H9 (cell line): Measurements from ENCODE around the gene GFOD2. TPM values are rescaled to one million over a fixed set of nuclear protein-coding genes. Genes with fewer than 3 reads are reported as not detected.

Experiments used
- DNase-seq: peaks from one replicate; pipeline ENCODE4 v3.0.0-alpha.2; 2017
- H2AFZ ChIP-seq: one replicate; pipeline ENCODE4 v1.6.1; 2013; ENCODE audit warnings: mild to moderate bottlenecking, low read length, control low read depth, moderate library complexity
- H2AK5ac ChIP-seq: 2 replicates; pipeline ENCODE4 v1.6.1; 2013; ENCODE audit warnings: low read length, control low read depth, mixed read lengths; ENCODE audit not compliant: insufficient read length
- H2BK120ac ChIP-seq: one replicate; pipeline ENCODE4 v1.6.1; 2013; ENCODE audit warnings: low read depth, mild to moderate bottlenecking, low read length, control low read depth, inconsistent platforms; ENCODE audit not compliant: poor library complexity, severe bottlenecking
- H2BK12ac ChIP-seq: 2 replicates; pipeline ENCODE4 v1.6.1; 2013; ENCODE audit warnings: low read length, control low read depth, mixed read lengths, low read depth; ENCODE audit not compliant: insufficient read length
- H2BK15ac ChIP-seq: 2 replicates; pipeline ENCODE4 v1.6.1; 2013; ENCODE audit warnings: low read depth, low read length, control low read depth
- H2BK20ac ChIP-seq: one replicate; pipeline ENCODE4 v1.6.1; 2013; ENCODE audit warnings: low read depth, mild to moderate bottlenecking, low read length, control low read depth, inconsistent platforms; ENCODE audit not compliant: poor library complexity, severe bottlenecking
- H2BK5ac ChIP-seq: 2 replicates; pipeline ENCODE4 v1.6.1; 2013; ENCODE audit warnings: low read length, control low read depth, mixed read lengths; ENCODE audit not compliant: insufficient read length
- H3K14ac ChIP-seq: 2 replicates; pipeline ENCODE4 v1.6.1; 2013; ENCODE audit warnings: low read length, control low read depth; ENCODE audit not compliant: insufficient read depth
- H3K18ac ChIP-seq: 2 replicates; pipeline ENCODE4 v1.6.1; 2013; ENCODE audit warnings: low read depth, mild to moderate bottlenecking, mixed read lengths, low read length, control low read depth; ENCODE audit not compliant: insufficient read length
- H3K23ac ChIP-seq: 2 replicates; pipeline ENCODE4 v1.6.1; 2013; ENCODE audit warnings: low read length, control low read depth, mixed read lengths, low read depth; ENCODE audit not compliant: insufficient read length
- H3K23me2 ChIP-seq: 2 replicates; pipeline ENCODE4 v1.6.1; 2013; ENCODE audit warnings: low read depth, mild to moderate bottlenecking, mixed read lengths, low read length, control low read depth; ENCODE audit not compliant: insufficient read length, poor library complexity, severe bottlenecking
- H3K27ac ChIP-seq: 2 replicates; pipeline ENCODE4 v1.5.1; 2013; ENCODE audit warnings: low read length, control low read depth, mixed read lengths, low read depth; ENCODE audit not compliant: insufficient read length
- H3K27me3 ChIP-seq: 2 replicates; pipeline ENCODE4 v1.6.1; 2013; ENCODE audit warnings: low read length, control low read depth, inconsistent platforms; ENCODE audit not compliant: insufficient read depth
- H3K4ac ChIP-seq: 2 replicates; pipeline ENCODE4 v1.6.1; 2013; ENCODE audit warnings: low read depth, mild to moderate bottlenecking, control low read depth, inconsistent platforms, low read length, moderate library complexity
- H3K4me1 ChIP-seq: 2 replicates; pipeline ENCODE4 v1.6.1; 2013; ENCODE audit warnings: low read length, control low read depth, inconsistent platforms; ENCODE audit not compliant: insufficient read depth
- H3K4me2 ChIP-seq: 2 replicates; pipeline ENCODE4 v1.6.1; 2013; ENCODE audit warnings: low read length, control low read depth, mixed read lengths; ENCODE audit not compliant: insufficient read length, insufficient read depth
- H3K56ac ChIP-seq: 2 replicates; pipeline ENCODE4 v1.6.1; 2013; ENCODE audit warnings: low read depth, mild to moderate bottlenecking, mixed read lengths, low read length, control low read depth; ENCODE audit not compliant: insufficient read length
- H3K79me1 ChIP-seq: 2 replicates; pipeline ENCODE4 v1.6.1; 2013; ENCODE audit warnings: low read depth, mild to moderate bottlenecking, moderate library complexity, low read length, control low read depth, inconsistent platforms; ENCODE audit not compliant: insufficient read depth, poor library complexity, severe bottlenecking
- H3K79me2 ChIP-seq: 2 replicates; pipeline ENCODE4 v1.6.1; 2013; ENCODE audit warnings: low read length, control low read depth, inconsistent platforms; ENCODE audit not compliant: insufficient read depth
- H3K9ac ChIP-seq: 2 replicates; pipeline ENCODE4 v1.6.1; 2013; ENCODE audit warnings: low read length, control low read depth, mixed read lengths; ENCODE audit not compliant: insufficient read length; ENCODE audit errors: extremely low read depth
- H3K9me3 ChIP-seq: one replicate; pipeline ENCODE4 v1.6.1; 2013; ENCODE audit warnings: low read depth, low read length, inconsistent platforms; ENCODE audit not compliant: control insufficient read depth
- H3T11ph ChIP-seq: one replicate; pipeline ENCODE4 v1.6.1; 2013; ENCODE audit warnings: mild to moderate bottlenecking, low read length, control low read depth, inconsistent platforms
- H4K20me1 ChIP-seq: one replicate; pipeline ENCODE4 v1.6.1; 2013; ENCODE audit not compliant: control insufficient read depth, insufficient read length, insufficient read depth
- H4K5ac ChIP-seq: 2 replicates; pipeline ENCODE4 v1.6.1; 2013; ENCODE audit warnings: low read depth, mild to moderate bottlenecking, mixed read lengths, low read length, control low read depth; ENCODE audit not compliant: insufficient read length
- H4K8ac ChIP-seq: replicated peaks from 2 replicates; pipeline ENCODE4 v1.6.1; 2013; ENCODE audit warnings: low read length, control low read depth, mixed read lengths, low read depth; ENCODE audit not compliant: insufficient read length
- H4K91ac ChIP-seq: 2 replicates; pipeline ENCODE4 v1.6.1; 2013; ENCODE audit warnings: low read depth, mild to moderate bottlenecking, moderate library complexity, mixed read lengths, low read length, control low read depth; ENCODE audit not compliant: insufficient read length
- H3K27ac Mint-ChIP-seq, 3 experiments: 2 replicates in 2 of 3; 3 replicates in 1 of 3; pipeline ENCODE4 v1.8.0; 2020 to 2021; ENCODE audit warnings: mixed read lengths in 3 of 3, mild to moderate bottlenecking in 1 of 3, moderate library complexity in 1 of 3
- H3K27me3 Mint-ChIP-seq: 2 replicates; pipeline ENCODE4 v1.8.0; 2021; ENCODE audit warnings: low read depth, mild to moderate bottlenecking, moderate library complexity, mixed read lengths
- H3K36me3 Mint-ChIP-seq, 3 experiments: 2 replicates in 2 of 3; 3 replicates in 1 of 3; pipeline ENCODE4 v1.8.0; 2020 to 2021; ENCODE audit warnings: low read depth in 3 of 3, mixed read lengths in 3 of 3; ENCODE audit not compliant: insufficient read depth in 1 of 3
- H3K4me1 Mint-ChIP-seq, 2 experiments: 2 replicates each; pipeline ENCODE4 v1.8.0; 2020; ENCODE audit warnings: mixed read lengths in 2 of 2
- H3K4me3 Mint-ChIP-seq, 2 experiments: 2 replicates in 1 of 2; 3 replicates in 1 of 2; pipeline ENCODE4 v1.8.0; 2020 to 2021; ENCODE audit warnings: mild to moderate bottlenecking in 2 of 2, mixed read lengths in 2 of 2, moderate library complexity in 1 of 2
- H3K9me3 Mint-ChIP-seq, 2 experiments: 2 replicates in 1 of 2; 3 replicates in 1 of 2; pipeline ENCODE4 v1.8.0; 2020; ENCODE audit warnings: mild to moderate bottlenecking in 2 of 2, mixed read lengths in 2 of 2, moderate library complexity in 1 of 2
- WGBS: extraction: QIAGEN DNeasy Blood & Tissue Kit; methylation state at CpG from one replicate; pipeline ENCODE4 v1.1.7; 2013; ENCODE audit warnings: missing lambda C conversion rate, low lambda C conversion rate, mixed read lengths; ENCODE audit not compliant: insufficient read length; ENCODE audit errors: extremely low coverage; 5-methylcytosine and 5-hydroxymethylcytosine counted together
- total RNA-seq: library from RNA; stranded (reverse); gene quantifications from 2 replicates; pipeline ENCODE4 v1.2.1, GENCODE V29; 2021
- TF ChIP-seq, protein P1 (sequence below): fragments of 200-600 bp; sonication (generic); conservative IDR thresholded peaks from 3 replicates; pipeline ENCODE4 v1.8.0; 2021; ENCODE audit warnings: antibody characterized with exemption, mild to moderate bottlenecking

GFOD2 gene
- total RNA-seq, 1 experiment from 2014 or later = 21.8 TPM

DNA sequence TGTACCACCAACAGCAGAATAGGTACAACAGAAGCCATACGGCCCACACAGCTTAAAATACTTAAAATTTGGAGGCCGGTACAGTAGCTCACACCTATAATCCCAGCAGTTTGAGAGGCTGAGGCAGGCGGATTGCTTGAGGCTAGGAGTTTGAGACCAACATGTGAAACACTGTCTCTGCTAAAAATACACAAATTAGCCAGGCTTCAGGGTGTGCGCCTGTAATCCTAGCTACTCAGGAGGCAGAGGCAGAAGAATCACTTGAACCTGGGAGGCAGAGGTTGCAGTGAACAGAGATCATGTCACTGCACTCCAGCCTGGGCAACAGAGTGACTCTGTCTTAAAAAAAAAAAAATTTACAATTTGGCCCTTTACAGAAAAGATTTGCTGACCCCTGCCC is 17.0 kb downstream of the GFOD2 start:
- no peaks in the 10 kb centered on the region for H4K20me1 ChIP-seq
- no peak overlapping the region for H4K91ac ChIP-seq
- Mint-ChIP-seq H3K27me3 (no peaks in the 10 kb centered on the region), H3K4me3 (no peak overlapping the region), H3K27ac (0 out of 7 replicates have a peak overlapping the region, but pooled peaks of 1 of the 3 experiments have one; percentile 27), H3K4me1 (peaks cover 3 to 4% of the 10 kb centered on the region in 2 experiments; a peak in 3 of 4 replicates), H3K9me3 (peaks cover 0 to 4% of the 10 kb centered on the region in 2 experiments; a peak in 2 of 5 replicates), H3K36me3 (peaks cover 3 to 6% (median 5%) of the 10 kb centered on the region in 3 experiments; a peak in 4 of 7 replicates)
- WGBS = no CpG with 5 or more reads among the region's 4 CpGs
- no peak overlapping the region for H3K14ac ChIP-seq
- no peaks in the 10 kb centered on the region for H3K27me3 ChIP-seq
- no peak overlapping the region for H3K18ac ChIP-seq
- DNase-seq = no peak
- H3K79me1 ChIP-seq = peaks cover 3% of the 10 kb centered on the region
- H3K4ac ChIP-seq = no peak overlapping the region
- H3K23ac ChIP-seq = no peak overlapping the region
- H3K27ac ChIP-seq = no peak overlapping the region
- no peak overlapping the region for H2BK15ac ChIP-seq
- H3K23me2 ChIP-seq = no peaks in the 10 kb centered on the region
- H4K8ac ChIP-seq = no peak overlapping the region
- no peak overlapping the region for H3K56ac ChIP-seq
- no peak overlapping the region for H2BK5ac ChIP-seq
- H2BK12ac ChIP-seq = no peak overlapping the region
- no peak overlapping the region for H2AK5ac ChIP-seq
- H4K5ac ChIP-seq = no peak overlapping the region
- no peaks in the 10 kb centered on the region for H3K9me3 ChIP-seq
- no peaks in the 10 kb centered on the region for H3K4me1 ChIP-seq
- no peak overlapping the region for H2BK20ac ChIP-seq
- no peak overlapping the region for H2AFZ ChIP-seq
- no peak overlapping the region for H3K4me2 ChIP-seq
- H3T11ph ChIP-seq = no peak overlapping the region
- TF ChIP-seq, protein P1, sequence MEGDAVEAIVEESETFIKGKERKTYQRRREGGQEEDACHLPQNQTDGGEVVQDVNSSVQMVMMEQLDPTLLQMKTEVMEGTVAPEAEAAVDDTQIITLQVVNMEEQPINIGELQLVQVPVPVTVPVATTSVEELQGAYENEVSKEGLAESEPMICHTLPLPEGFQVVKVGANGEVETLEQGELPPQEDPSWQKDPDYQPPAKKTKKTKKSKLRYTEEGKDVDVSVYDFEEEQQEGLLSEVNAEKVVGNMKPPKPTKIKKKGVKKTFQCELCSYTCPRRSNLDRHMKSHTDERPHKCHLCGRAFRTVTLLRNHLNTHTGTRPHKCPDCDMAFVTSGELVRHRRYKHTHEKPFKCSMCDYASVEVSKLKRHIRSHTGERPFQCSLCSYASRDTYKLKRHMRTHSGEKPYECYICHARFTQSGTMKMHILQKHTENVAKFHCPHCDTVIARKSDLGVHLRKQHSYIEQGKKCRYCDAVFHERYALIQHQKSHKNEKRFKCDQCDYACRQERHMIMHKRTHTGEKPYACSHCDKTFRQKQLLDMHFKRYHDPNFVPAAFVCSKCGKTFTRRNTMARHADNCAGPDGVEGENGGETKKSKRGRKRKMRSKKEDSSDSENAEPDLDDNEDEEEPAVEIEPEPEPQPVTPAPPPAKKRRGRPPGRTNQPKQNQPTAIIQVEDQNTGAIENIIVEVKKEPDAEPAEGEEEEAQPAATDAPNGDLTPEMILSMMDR = no peak
- H3K79me2 ChIP-seq = peaks cover 3% of the 10 kb centered on the region; the same call in 1 of the 2 replicates
- no peak overlapping the region for H2BK120ac ChIP-seq
- no peak overlapping the region for H3K9ac ChIP-seq
